Endothelial cell of umbilical vein (primary cell): Measurements from ENCODE around the gene GREB1. TPM values are rescaled to one million over a fixed set of nuclear protein-coding genes. Genes with fewer than 3 reads are reported as not detected.

Experiments
- BruUV-seq: library from RNA; stranded (reverse); fragments of 400-500 nt; replicated peaks from 2 replicates; lab custom pipeline; 2021; lab: Mats Ljungman, UMichigan
- CTCF ChIA-PET: fragments of 300-600, 350-600 bp; sonication (Branson Sonifier 250); formaldehyde crosslinking; loops from one replicate; lab custom pipeline; 2021; ENCODE audit warnings: antibody characterized with exemption, inconsistent platforms; lab: Charles Lee
- POLR2A ChIA-PET: fragments of 300-600, 350-600 bp; sonication (Branson Sonifier 250); formaldehyde crosslinking; loops from one replicate; lab custom pipeline; 2021; ENCODE audit warnings: antibody characterized with exemption, inconsistent platforms; lab: Charles Lee
- DNase-seq: peaks from one replicate; pipeline ENCODE4 v3.0.0-alpha.2; 2011; ENCODE audit warnings: low read depth, low spot score
- FAIRE-seq: peaks from 2 replicates; lab custom pipeline; 2011; peaks lifted over from hg19 to GRCh38; lab: Jason Lieb, UNC
- H2AFZ ChIP-seq: 2 replicates; pipeline ENCODE4 v1.6.0; 2012; ENCODE audit warnings: low read depth, low read length, control low read depth, inconsistent platforms
- H3K27ac ChIP-seq: 2 replicates; pipeline ENCODE4 v1.5.1; 2011; ENCODE audit warnings: low read depth, mild to moderate bottlenecking, control low read depth, low read length, moderate library complexity; ENCODE audit not compliant: insufficient read depth
- H3K27me3 ChIP-seq, 2 experiments: 2 replicates each; pipeline versions ENCODE4 v1.6.0 to v1.6.1; 2011; ENCODE audit warnings: low read length in 2 of 2, mixed read lengths in 1 of 2; ENCODE audit not compliant: control insufficient read depth in 2 of 2, insufficient read depth in 2 of 2
- H3K36me3 ChIP-seq, 2 experiments: 2 replicates in 1 of 2; 3 replicates in 1 of 2; pipeline ENCODE4 v1.5.1; 2011; ENCODE audit warnings: low read length in 2 of 2, mild to moderate bottlenecking in 1 of 2, moderate library complexity in 1 of 2; ENCODE audit not compliant: control insufficient read depth in 2 of 2, insufficient read depth in 2 of 2; ENCODE audit errors: extremely low read depth in 1 of 2
- H3K4me1 ChIP-seq: 3 replicates; pipeline ENCODE4 v1.5.1; 2011; ENCODE audit warnings: mild to moderate bottlenecking, low read length; ENCODE audit not compliant: control insufficient read depth, insufficient read depth; ENCODE audit errors: extremely low read depth
- H3K4me2 ChIP-seq: 2 replicates; pipeline ENCODE4 v1.6.1; 2011; ENCODE audit warnings: low read length, control low read depth, mixed read lengths; ENCODE audit not compliant: insufficient read depth
- H3K4me3 ChIP-seq, 3 experiments: fragments of 200-600 bp in 1 of 3; sonication (generic), shearing (Covaris generic) in 1 of 3; replicated peaks in 1 of 3; 2 replicates each; pipeline ENCODE4 v1.5.1; 2011 to 2016; ENCODE audit warnings: control low read depth in 3 of 3, low read length in 3 of 3, mild to moderate bottlenecking in 2 of 3, inconsistent platforms in 1 of 3, low read depth in 1 of 3, moderate library complexity in 1 of 3; ENCODE audit not compliant: insufficient read depth in 1 of 3
- H3K79me2 ChIP-seq: 2 replicates; pipeline ENCODE4 v1.6.0; 2012; ENCODE audit warnings: low read length, inconsistent platforms; ENCODE audit not compliant: control insufficient read depth, insufficient read depth
- H3K9ac ChIP-seq: replicated peaks from 2 replicates; pipeline ENCODE3; 2011; ENCODE audit warnings: low read length, control low read depth; ENCODE audit not compliant: insufficient read depth; ENCODE audit errors: extremely low read depth
- H3K9me1 ChIP-seq: replicated peaks from 3 replicates; pipeline ENCODE4 v1.6.0; 2011; ENCODE audit warnings: mild to moderate bottlenecking, low read length; ENCODE audit not compliant: control insufficient read depth, insufficient read depth; ENCODE audit errors: extremely low read depth
- H3K9me3 ChIP-seq: replicated peaks from 2 replicates; pipeline ENCODE4 v1.5.1; 2012; ENCODE audit warnings: low read length, inconsistent platforms; ENCODE audit not compliant: control insufficient read depth, insufficient read depth
- H4K20me1 ChIP-seq: replicated peaks from 2 replicates; pipeline ENCODE3; 2011; ENCODE audit warnings: mild to moderate bottlenecking, low read length; ENCODE audit not compliant: control insufficient read depth, insufficient read depth; ENCODE audit errors: extremely low read depth
- FOS ChIP-seq: IDR thresholded peaks from 2 replicates; pipeline ENCODE4 v1.6.1; 2011; ENCODE audit warnings: mild to moderate bottlenecking, low read length, moderate library complexity, borderline replicate concordance; ENCODE audit not compliant: insufficient read depth
- dilution Hi-C: fragments of 300-500 bp; cut with MboI; formaldehyde crosslinking; loops from one replicate; pipeline ENCODE4 v1.15.0; 2019; ENCODE audit warnings: low sequenced_read_pairs; ENCODE audit not compliant: extremely low pct_ligation_motif_present
- intact Hi-C: fragments of 100-400 bp; cut with micrococcal nuclease; formaldehyde crosslinking; loops from one replicate; pipeline ENCODE4 v1.10.0; 2022
- polyA plus RNA-seq, 4 experiments: library from polyadenylated mRNA; depleted of rRNA in 3 of 4; stranded (reverse) in 3 of 4; unstranded in 1 of 4; fragments of >200 nt; gene quantifications; 2 replicates each; pipeline versions ENCODE4 v1.2.1 to v1.2.3, GENCODE V29; 2011 to 2012; ENCODE audit warnings: missing spikeins in 1 of 4
- total RNA-seq: library from RNA; stranded (reverse); gene quantifications from 2 replicates; pipeline ENCODE4 v1.2.3, GENCODE V29; 2021
- TF ChIP-seq, protein P1 (sequence below), 2 donors: IDR thresholded peaks; 1 replicate in 1 of 2; 2 replicates in 1 of 2; pipeline ENCODE4 v1.5.1; 2011; ENCODE audit warnings: low read length in 2 of 2, mild to moderate bottlenecking in 2 of 2, moderate library complexity in 2 of 2, control low read depth in 1 of 2, inconsistent platforms in 1 of 2, low read depth in 1 of 2; ENCODE audit not compliant: insufficient read depth in 1 of 2; ENCODE audit errors: extremely low read depth in 1 of 2

Gene GREB1
- total and polyA plus RNA-seq, 2 donors (not counting 3 experiments of a cell fraction or from before 2014, with no cell fraction given): 0.17 to 0.58 TPM

GRCh38 chr2:11582862-11583752, 49.3 kb downstream of the GREB1 start:
- dilution Hi-C loops: no loop called here
- CTCF ChIA-PET: interaction anchor here (0.8 to 9.0 kb wide), 38 partner anchors 9 to 752 kb away, joined by 3 to 247 read pairs (median 5); partner anchors contain the start of genes E2F6, GREB1 and SLC66A3
- POLR2A ChIA-PET: no interaction called here
- Histone ChIP-seq H3K9me3 (no peaks in the 10 kb centered on the region), H3K79me2 (no peaks in the 10 kb centered on the region), H3K9ac (no peak overlapping the region), H3K9me1 (no peaks in the 10 kb centered on the region), H3K4me1 (no peaks in the 10 kb centered on the region), H3K27me3 (no peaks in the 10 kb centered on the region), H3K36me3 (no peaks in the 10 kb centered on the region), H3K27ac (no peak overlapping the region), H3K4me3 (no peak overlapping the region), H3K4me2 (no peak overlapping the region), H4K20me1 (no peaks in the 10 kb centered on the region), H2AFZ (no peak overlapping the region)
- FAIRE-seq (no peak), DNase-seq (peak; percentile 46)
- BruUV-seq: no TSS peak
- TF ChIP-seq FOS: no peak
- TF ChIP-seq, protein P1, sequence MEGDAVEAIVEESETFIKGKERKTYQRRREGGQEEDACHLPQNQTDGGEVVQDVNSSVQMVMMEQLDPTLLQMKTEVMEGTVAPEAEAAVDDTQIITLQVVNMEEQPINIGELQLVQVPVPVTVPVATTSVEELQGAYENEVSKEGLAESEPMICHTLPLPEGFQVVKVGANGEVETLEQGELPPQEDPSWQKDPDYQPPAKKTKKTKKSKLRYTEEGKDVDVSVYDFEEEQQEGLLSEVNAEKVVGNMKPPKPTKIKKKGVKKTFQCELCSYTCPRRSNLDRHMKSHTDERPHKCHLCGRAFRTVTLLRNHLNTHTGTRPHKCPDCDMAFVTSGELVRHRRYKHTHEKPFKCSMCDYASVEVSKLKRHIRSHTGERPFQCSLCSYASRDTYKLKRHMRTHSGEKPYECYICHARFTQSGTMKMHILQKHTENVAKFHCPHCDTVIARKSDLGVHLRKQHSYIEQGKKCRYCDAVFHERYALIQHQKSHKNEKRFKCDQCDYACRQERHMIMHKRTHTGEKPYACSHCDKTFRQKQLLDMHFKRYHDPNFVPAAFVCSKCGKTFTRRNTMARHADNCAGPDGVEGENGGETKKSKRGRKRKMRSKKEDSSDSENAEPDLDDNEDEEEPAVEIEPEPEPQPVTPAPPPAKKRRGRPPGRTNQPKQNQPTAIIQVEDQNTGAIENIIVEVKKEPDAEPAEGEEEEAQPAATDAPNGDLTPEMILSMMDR (IDR thresholded peaks at IDR 0.05; ENCODE audit: extremely low read depth in 1 of 2, insufficient read depth in 1 of 2, low read depth in 1 of 2, low read length in 2 of 2): peak; percentile 68 to 73
- intact Hi-C loops: loop anchor here (5.0 kb wide), 2 partner anchors 194 to 351 kb away; no protein-coding TSS in a partner anchor
